HG02623 (cell line): Measurements from ENCODE around the gene OTOL1.

Experiments
- ATAC-seq: cut with Tn5 transposase; IDR thresholded peaks from one replicate; pipeline ENCODE4 v1.9.1; 2021; ENCODE audit warnings: moderate library complexity; ENCODE audit not compliant: unreplicated experiment

Gene OTOL1

GRCh38 chr3:161531930-161532329 lies 35.3 kb downstream of the OTOL1 start:
- ATAC-seq: no peak

GRCh38 chr3:161540594-161540993 lies 44.0 kb downstream of the OTOL1 start:
- ATAC-seq: no peak

- ATAC-seq: no peak
These were observed 49.2 kb downstream of the OTOL1 start for GRCh38 chr3:161545824-161546223.

- ATAC-seq: no peak
These were observed 51.7 kb downstream of the OTOL1 start for GRCh38 chr3:161548301-161548700.

- no peak for ATAC-seq
These were observed 52.7 kb downstream of the OTOL1 start for GRCh38 chr3:161549261-161549660.

GRCh38 chr3:161550491-161551195 lies 54.0 kb downstream of the OTOL1 start:
- ATAC-seq: no peak

- no peak for ATAC-seq
These were observed 55.1 kb downstream of the OTOL1 start for GRCh38 chr3:161551697-161552096.

GRCh38 chr3:161552984-161553560 lies 56.5 kb downstream of the OTOL1 start:
- ATAC-seq: no peak
